Peyer's patch (tissue), 4 donors: ENCODE data around the gene TAF1C.

Source experiments
- POLR2A ChIP-seq, 2 donors: fragments of 450-650 bp; IDR thresholded peaks; one replicate each; pipeline ENCODE4 v1.5.1; 2017; ENCODE audit warnings: antibody characterized with exemption in 2 of 2, mild to moderate bottlenecking in 2 of 2, moderate library complexity in 2 of 2
- TF ChIP-seq, protein P1 (sequence below), 6 experiments: fragments of 450-650 bp in 4 of 6; fragments of 200-600 bp in 2 of 6; sonication (generic) in 1 of 6; IDR thresholded peaks; one replicate each; pipeline ENCODE4 v1.5.1; 2017 to 2019; ENCODE audit warnings: antibody characterized with exemption in 6 of 6, mild to moderate bottlenecking in 3 of 6, moderate library complexity in 1 of 6

DNA sequence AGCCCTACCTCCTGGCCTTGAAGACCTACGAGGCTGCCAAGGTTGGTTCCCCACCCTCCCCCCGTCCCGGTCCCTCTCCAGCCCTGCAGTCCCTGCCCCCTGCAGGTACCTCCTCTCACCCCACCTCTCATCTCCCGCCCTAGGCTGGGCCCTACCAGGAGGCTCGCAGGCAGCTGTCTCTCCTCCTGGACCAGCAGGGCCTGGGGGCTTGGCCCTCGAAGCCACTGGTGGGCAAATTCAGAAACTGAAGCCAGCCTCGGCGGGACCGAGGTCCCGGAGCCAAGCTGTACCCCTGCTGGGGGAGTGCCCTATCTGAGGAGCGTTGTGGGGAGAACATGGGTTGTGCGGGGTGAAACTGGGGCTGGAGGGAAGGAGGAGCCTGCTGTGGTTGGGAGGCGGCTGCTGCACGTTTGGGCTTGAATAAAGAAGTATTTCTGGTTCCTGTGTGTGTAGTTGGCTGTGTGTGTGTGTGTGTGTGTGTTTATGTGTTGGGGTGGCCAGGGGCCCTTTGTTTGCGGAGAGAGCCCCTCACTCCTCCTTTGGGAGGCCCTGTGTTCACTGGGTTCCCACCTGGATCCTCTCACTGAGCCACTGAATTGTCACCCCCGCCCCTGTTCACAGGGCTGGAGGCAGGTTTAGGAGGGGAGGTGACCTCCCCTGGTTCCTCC, 10.0 kb upstream of the TAF1C start:
- TF ChIP-seq, protein P1, sequence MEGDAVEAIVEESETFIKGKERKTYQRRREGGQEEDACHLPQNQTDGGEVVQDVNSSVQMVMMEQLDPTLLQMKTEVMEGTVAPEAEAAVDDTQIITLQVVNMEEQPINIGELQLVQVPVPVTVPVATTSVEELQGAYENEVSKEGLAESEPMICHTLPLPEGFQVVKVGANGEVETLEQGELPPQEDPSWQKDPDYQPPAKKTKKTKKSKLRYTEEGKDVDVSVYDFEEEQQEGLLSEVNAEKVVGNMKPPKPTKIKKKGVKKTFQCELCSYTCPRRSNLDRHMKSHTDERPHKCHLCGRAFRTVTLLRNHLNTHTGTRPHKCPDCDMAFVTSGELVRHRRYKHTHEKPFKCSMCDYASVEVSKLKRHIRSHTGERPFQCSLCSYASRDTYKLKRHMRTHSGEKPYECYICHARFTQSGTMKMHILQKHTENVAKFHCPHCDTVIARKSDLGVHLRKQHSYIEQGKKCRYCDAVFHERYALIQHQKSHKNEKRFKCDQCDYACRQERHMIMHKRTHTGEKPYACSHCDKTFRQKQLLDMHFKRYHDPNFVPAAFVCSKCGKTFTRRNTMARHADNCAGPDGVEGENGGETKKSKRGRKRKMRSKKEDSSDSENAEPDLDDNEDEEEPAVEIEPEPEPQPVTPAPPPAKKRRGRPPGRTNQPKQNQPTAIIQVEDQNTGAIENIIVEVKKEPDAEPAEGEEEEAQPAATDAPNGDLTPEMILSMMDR (IDR thresholded peaks at IDR 0.05): no peak
- TF ChIP-seq POLR2A (IDR thresholded peaks at IDR 0.05): no peak
